ENCODE measurements around the gene CBLC.

Gene CBLC

DNA sequence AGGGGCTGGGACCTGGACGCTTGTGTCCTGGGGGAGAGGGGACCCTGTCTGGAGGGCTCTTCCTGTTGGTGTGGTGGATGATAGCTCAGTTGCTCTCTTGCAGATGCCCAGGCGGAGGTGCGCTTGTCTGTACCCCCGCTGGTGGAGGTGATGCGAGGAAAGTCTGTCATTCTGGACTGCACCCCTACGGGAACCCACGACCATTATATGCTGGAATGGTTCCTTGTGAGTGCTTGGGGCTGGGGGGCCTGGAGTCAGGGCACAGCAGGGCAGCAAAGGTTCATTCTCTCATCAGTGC, 33.4 kb downstream of the CBLC start:
- no peak overlapping the region for H3K9ac ChIP-seq (ENCODE audit: low read length)
- H3K4me2 ChIP-seq (ENCODE audit: low read depth, low read length, poor library complexity, severe bottlenecking): no peak overlapping the region
- H3K9me3 ChIP-seq (ENCODE audit: insufficient read depth, low read length): no peaks in the 10 kb centered on the region
- H3K27ac ChIP-seq (ENCODE audit: low read depth, low read length): no peak overlapping the region
- no peak for TF ChIP-seq EZH2phosphoT487 (conservative IDR thresholded peaks at IDR 0.05; ENCODE audit: low read length)
- TF ChIP-seq, protein P1, sequence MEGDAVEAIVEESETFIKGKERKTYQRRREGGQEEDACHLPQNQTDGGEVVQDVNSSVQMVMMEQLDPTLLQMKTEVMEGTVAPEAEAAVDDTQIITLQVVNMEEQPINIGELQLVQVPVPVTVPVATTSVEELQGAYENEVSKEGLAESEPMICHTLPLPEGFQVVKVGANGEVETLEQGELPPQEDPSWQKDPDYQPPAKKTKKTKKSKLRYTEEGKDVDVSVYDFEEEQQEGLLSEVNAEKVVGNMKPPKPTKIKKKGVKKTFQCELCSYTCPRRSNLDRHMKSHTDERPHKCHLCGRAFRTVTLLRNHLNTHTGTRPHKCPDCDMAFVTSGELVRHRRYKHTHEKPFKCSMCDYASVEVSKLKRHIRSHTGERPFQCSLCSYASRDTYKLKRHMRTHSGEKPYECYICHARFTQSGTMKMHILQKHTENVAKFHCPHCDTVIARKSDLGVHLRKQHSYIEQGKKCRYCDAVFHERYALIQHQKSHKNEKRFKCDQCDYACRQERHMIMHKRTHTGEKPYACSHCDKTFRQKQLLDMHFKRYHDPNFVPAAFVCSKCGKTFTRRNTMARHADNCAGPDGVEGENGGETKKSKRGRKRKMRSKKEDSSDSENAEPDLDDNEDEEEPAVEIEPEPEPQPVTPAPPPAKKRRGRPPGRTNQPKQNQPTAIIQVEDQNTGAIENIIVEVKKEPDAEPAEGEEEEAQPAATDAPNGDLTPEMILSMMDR (IDR thresholded peaks at IDR 0.05; ENCODE audit: insufficient read depth, low read length, poor library complexity, severe bottlenecking): no peak
- no peak overlapping the region for H3K4me3 ChIP-seq (ENCODE audit: insufficient read depth, low read length, poor library complexity, severe bottlenecking)
- no peak overlapping the region for H2AFZ ChIP-seq (ENCODE audit: low read depth, low read length, severe bottlenecking)
- no peaks in the 10 kb centered on the region for H3K27me3 ChIP-seq (ENCODE audit: low read length)
- H3K79me2 ChIP-seq (ENCODE audit: insufficient read depth, low read length): no peaks in the 10 kb centered on the region
- H3K36me3 ChIP-seq (ENCODE audit: low read length): no peaks in the 10 kb centered on the region
- no peaks in the 10 kb centered on the region for H3F3A ChIP-seq (ENCODE audit: insufficient read depth)
- no peaks in the 10 kb centered on the region for H3K9me2 ChIP-seq (replicated peaks; ENCODE audit: insufficient read depth, low read length)
- H4K20me1 ChIP-seq (ENCODE audit: low read depth, low read length): no peaks in the 10 kb centered on the region

DNA sequence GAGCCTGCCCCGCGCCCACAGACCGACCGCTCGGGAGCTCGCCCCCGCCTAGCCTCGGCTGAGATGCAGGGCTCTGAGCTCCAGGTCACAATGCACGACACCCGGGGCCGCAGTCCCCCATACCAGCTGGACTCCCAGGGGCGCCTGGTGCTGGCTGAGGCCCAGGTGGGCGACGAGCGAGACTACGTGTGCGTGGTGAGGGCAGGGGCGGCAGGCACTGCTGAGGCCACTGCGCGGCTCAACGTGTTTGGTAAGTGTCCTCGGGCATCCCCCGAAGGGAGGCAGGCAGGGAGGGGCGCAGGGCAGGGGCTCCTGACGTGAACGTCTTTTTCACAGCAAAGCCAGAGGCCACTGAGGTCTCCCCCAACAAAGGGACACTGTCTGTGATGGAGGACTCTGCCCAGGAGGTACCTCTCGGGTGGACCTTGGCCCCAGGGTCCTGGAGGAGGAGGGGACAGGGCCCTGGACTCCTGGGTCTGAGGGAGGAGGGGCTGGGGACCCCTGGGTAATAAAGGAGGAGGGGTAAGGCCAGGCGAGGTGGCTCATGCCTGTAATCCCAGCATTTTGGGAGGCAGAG, 34.5 kb downstream of the CBLC start:
- Histone ChIP-seq H3K27ac (ENCODE audit: low read depth, low read length) (no peak overlapping the region), H4K20me1 (ENCODE audit: low read depth, low read length) (no peaks in the 10 kb centered on the region), H3F3A (ENCODE audit: insufficient read depth) (no peaks in the 10 kb centered on the region), H2AFZ (ENCODE audit: low read depth, low read length, severe bottlenecking) (no peak overlapping the region), H3K79me2 (ENCODE audit: insufficient read depth, low read length) (no peaks in the 10 kb centered on the region), H3K4me2 (ENCODE audit: low read depth, low read length, poor library complexity, severe bottlenecking) (no peak overlapping the region), H3K9me3 (ENCODE audit: insufficient read depth, low read length) (no peaks in the 10 kb centered on the region), H3K4me3 (ENCODE audit: insufficient read depth, low read length, poor library complexity, severe bottlenecking) (no peak overlapping the region), H3K9me2 (replicated peaks; ENCODE audit: insufficient read depth, low read length) (no peaks in the 10 kb centered on the region), H3K9ac (ENCODE audit: low read length) (no peak overlapping the region), H3K27me3 (ENCODE audit: low read length) (no peaks in the 10 kb centered on the region), H3K36me3 (ENCODE audit: low read length) (no peaks in the 10 kb centered on the region)
- TF ChIP-seq, protein P1 (IDR thresholded peaks at IDR 0.05; ENCODE audit: insufficient read depth, low read length, poor library complexity, severe bottlenecking): no peak
- TF ChIP-seq EZH2phosphoT487 (conservative IDR thresholded peaks at IDR 0.05; ENCODE audit: low read length): no peak

GRCh38 chr19:44813070-44813840, 35.6 kb downstream of the CBLC start:
- H3K27ac ChIP-seq (ENCODE audit: low read depth, low read length): no peak overlapping the region

More at GRCh38 chr19:44813070-44813840, 35.6 kb downstream of the CBLC start:
- H3K27me3 ChIP-seq (ENCODE audit: low read length): no peaks in the 10 kb centered on the region
- no peak overlapping the region for H2AFZ ChIP-seq (ENCODE audit: low read depth, low read length, severe bottlenecking)
- TF ChIP-seq, protein P1 (IDR thresholded peaks at IDR 0.05; ENCODE audit: insufficient read depth, low read length, poor library complexity, severe bottlenecking): no peak
- TF ChIP-seq EZH2phosphoT487 (conservative IDR thresholded peaks at IDR 0.05; ENCODE audit: low read length): no peak
- H3F3A ChIP-seq (ENCODE audit: insufficient read depth): no peaks in the 10 kb centered on the region
- H3K36me3 ChIP-seq (ENCODE audit: low read length): no peaks in the 10 kb centered on the region
- H3K9me3 ChIP-seq (ENCODE audit: insufficient read depth, low read length): no peaks in the 10 kb centered on the region
- no peaks in the 10 kb centered on the region for H4K20me1 ChIP-seq (ENCODE audit: low read depth, low read length)
- no peak overlapping the region for H3K4me2 ChIP-seq (ENCODE audit: low read depth, low read length, poor library complexity, severe bottlenecking)
- no peak overlapping the region for H3K9ac ChIP-seq (ENCODE audit: low read length)
- no peaks in the 10 kb centered on the region for H3K79me2 ChIP-seq (ENCODE audit: insufficient read depth, low read length)
- no peaks in the 10 kb centered on the region for H3K9me2 ChIP-seq (replicated peaks; ENCODE audit: insufficient read depth, low read length)
- no peak overlapping the region for H3K4me3 ChIP-seq (ENCODE audit: insufficient read depth, low read length, poor library complexity, severe bottlenecking)

Measured in SU-DHL-6 (cell line).